Activated CD4-positive, alpha-beta T cell treated with anti-CD3 and anti-CD28 coated beads for 1 hour (primary cell): ENCODE data around the gene DOCK8.

ENCODE experiments used
- DNase-seq: peaks from one replicate; pipeline ENCODE4 v3.0.0-alpha.2; 2020

The DOCK8 gene

GRCh38 chr9:270657-271237 lies 56.1 kb downstream of the DOCK8 start:
- no peak for DNase-seq

- peak; percentile 54 for DNase-seq
These were observed 57.9 kb downstream of the DOCK8 start for GRCh38 chr9:272251-273213.

DNA sequence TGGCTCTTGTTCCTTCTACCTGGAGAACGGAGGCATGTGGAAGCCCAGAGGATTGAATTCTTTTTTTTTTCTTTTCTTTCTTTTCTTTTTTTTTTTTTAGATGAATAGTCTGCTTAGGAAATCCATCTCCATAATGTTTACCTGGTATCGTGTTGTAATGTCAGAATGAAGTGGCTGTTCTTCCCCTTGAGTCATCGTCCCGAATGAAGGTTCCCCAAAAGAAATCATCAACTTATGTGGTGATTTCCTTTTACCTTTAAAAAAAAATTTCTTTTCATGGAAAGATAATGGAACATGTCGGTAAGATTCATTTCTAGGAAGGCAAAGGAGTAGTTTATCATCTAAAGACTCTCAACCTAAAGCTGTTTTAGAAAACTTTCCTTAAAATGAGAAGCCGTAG lies 59.7 kb downstream of the DOCK8 start:
- DNase-seq: no peak

GRCh38 chr9:277601-278295 lies 63.1 kb downstream of the DOCK8 start:
- DNase-seq: no peak

GRCh38 chr9:278651-279050 lies 64.0 kb downstream of the DOCK8 start:
- DNase-seq: no peak

DNA sequence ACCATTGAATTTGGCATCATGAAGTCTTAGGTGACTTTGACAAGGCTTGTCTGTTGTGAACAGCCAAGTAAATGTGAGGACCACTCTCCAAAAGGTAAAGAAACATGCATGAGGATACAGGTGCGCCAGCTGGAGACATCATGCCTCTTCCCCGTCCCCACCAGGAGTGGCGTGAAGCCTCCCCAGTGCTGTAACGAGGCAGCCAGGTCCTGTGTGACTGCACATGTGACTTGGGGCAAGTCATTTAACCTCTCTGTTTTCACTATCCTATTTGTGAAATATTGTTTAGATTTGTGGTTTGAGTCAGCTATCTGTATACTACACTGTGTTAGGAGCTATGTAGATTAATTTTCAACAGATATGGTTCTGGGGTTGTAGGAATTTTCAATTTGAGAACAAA lies 65.0 kb downstream of the DOCK8 start:
- no peak for DNase-seq

- DNase-seq: no peak
These were observed 67.3 kb downstream of the DOCK8 start for GRCh38 chr9:281741-282645.

GRCh38 chr9:286071-286740 lies 71.5 kb downstream of the DOCK8 start:
- no peak for DNase-seq

- DNase-seq: no peak
These were observed 74.5 kb downstream of the DOCK8 start for GRCh38 chr9:289121-289520.

DNA sequence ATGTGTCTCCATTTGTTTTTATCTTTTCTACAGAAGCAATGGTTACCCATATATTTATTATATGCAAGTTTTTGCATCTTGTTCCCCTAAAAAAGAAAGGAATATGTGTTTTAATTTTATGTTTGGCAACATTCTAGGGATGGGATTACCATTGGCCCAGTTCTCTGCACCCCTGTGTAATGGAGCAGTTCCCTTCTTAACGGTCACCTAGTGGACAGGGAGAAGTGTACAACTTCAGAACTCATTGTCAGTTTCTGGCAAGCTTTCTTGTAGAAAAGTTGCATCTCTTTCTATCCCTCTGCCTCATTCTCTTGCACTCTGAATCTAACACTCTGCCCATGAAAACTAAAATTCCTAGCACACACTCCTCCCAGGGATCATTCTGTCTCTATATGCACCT lies 78.2 kb downstream of the DOCK8 start:
- DNase-seq: no peak

DNA sequence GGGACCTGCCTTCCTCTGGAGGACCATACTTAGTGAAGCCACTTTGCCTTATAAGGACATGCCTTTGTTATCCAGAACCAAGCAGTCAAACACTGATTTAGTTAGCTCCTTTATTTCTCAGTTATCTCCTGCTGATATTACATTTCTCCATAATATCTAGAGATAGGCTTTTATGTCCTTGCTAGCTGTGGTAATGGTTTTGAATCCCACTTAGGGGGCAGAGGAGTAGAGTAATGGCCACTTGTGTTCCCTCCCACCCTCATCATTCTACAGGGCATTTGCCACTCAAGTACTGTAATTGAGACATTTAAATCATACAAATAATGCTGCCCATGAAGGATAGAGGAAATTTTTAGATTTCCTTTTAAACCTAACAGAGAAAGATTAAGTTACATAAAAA lies 80.9 kb downstream of the DOCK8 start:
- no peak for DNase-seq

DNA sequence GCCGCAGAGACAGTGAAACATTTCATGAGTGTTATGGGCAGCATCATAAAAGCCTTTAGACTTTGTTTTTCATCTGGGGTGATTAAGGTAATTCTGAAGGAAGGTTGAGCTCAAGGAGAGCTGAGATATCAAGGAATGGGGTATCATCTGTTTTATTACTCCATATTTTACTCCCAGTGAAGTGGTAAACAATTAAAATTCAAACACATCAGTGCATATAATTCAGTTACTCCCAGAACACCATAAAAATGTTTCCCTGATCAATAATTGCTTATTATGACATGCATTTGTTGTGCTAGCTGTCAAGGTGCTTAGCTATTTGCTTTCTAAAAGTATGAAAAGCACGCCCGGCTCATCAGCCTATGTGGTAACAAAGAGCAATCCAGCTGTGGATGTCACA lies 81.7 kb downstream of the DOCK8 start:
- DNase-seq: no peak

DNA sequence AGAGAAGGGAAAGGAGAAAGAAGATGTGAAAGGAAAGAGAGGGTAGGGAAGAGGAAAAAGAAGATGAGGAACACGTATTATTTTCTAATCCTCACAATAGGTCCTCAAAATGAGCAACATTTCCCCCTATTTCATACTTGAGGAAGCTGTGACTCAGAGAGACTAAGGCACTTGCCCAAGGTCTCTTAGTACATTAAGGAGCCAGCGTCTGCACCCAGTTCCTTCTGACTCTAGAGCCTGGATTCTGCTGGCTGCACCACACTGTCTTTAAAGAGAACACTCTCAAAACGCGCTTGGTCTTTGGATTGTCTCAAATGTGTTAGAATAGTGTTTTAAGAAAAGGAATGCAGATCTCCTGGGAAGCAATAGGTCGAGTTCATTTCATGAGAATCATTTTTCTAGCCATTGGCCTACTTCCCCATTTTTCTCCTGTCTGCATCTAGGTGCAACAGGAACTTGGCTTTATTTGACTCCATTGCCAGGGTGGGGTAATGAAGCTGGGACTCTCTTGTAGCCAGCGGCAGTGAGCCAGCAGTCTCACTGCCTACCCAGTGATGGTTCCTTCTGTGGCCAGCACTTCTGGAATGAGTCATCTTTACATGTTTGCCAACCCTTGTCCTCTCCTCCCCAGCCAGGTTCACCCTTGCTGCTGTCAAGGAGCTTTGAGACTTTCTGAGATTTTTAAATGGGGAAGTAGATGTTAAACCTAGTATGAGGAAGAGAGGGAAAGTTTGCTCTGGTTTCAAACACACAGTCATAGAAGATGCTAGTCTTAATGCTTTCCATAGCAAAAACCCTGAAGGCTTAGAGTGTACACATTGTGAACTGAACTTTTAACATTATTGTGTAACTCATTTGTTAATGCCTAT lies 82.7 kb downstream of the DOCK8 start:
- DNase-seq: no peak

DNA sequence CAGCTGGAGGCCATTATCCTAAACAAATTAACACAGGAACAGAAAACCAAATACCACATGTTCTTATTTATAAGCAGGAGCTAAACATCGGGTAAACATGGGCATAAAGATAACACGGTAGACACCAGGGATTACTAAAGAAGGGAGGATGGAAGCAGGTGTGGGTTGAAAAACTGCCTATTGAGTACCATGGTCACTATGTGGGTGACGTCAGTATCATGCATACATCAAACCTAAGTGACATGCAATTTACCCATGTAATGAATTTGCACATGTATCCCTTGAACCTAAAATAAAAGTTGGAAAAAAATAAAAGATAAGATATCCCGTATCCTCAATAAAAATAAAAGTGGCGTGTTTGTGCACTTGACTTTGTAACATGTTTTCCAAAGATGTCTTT lies 88.8 kb downstream of the DOCK8 start:
- no peak for DNase-seq

GRCh38 chr9:304106-304505 lies 89.4 kb downstream of the DOCK8 start:
- DNase-seq: no peak

DNA sequence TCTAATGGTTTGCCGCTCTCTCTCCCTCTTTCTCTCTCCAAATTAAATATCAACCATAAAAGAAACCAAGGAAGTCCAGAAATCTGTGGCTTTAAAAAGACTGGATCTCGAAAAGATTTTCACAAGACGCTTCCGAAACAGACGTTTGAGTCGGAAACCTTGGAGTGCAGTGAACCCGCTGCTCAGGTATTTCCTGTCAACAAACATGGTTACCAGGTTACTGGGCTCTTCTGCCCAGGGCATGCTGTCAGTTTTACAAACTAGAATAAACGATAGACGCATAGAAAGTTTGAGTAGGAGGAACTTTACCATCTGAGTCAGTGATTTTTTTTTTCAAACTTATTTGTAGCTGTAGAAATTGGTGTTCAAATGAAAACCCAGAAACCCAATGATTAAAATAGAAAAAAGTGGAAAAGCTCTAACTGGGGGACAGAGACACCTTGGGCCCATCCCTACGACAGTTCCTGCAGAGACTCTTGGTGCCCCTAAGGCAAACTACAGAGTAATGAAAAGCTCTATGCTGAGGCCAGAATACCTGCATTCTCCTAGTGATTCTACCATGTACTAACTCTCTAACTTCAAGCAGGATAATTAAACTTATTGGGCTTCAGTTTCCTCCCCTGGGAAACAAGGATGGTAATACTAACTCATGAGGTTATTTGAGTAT lies 90.0 kb downstream of the DOCK8 start:
- DNase-seq: no peak

DNA sequence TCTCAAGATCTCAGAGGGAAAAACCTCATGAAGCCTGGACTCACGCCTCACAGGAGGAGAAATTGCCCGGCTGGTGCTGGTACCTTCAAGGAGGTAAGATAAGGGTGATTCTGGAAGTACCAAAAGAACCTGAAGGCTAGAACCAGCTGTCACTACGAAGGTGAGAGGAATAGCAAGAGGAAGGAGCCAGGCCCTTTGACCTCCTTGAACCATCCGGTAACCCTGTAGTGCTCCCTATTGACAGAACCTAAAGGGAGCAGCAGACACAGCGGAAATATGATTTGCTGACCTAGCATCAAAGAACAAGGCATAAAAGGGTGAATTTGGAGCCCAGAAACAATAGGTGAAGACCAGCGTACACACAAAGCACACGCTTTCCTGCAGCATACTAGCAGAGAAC lies 92.2 kb downstream of the DOCK8 start:
- DNase-seq: peak; percentile 20

GRCh38 chr9:311841-312240 lies 97.2 kb downstream of the DOCK8 start:
- no peak for DNase-seq

GRCh38 chr9:312596-313320 lies 98.1 kb downstream of the DOCK8 start:
- no peak for DNase-seq
